K562 (cell line): ENCODE data around the gene AMH. TPM values are rescaled to one million over a fixed set of nuclear protein-coding genes. Genes with fewer than 3 reads are reported as not detected.

ENCODE experiments used
- ARID4B ChIP-seq: sonication (generic); formaldehyde crosslinking; IDR thresholded peaks from 2 replicates; pipeline ENCODE4 v1.8.0; 2022; ENCODE audit warnings: mild to moderate bottlenecking, missing genetic modification reagents
- BDP1 ChIP-seq: IDR thresholded peaks from 3 replicates; pipeline ENCODE4 v1.6.1; 2011; ENCODE audit not compliant: insufficient read length, insufficient read depth
- CBX2 ChIP-seq: fragments of 200-600 bp; sonication (generic); IDR thresholded peaks from one replicate; pipeline ENCODE4 v1.6.1; 2012; ENCODE audit warnings: mild to moderate bottlenecking, low read length, inconsistent platforms; ENCODE audit not compliant: insufficient read depth, poor library complexity, severe bottlenecking
- CC2D1A ChIP-seq: fragments of 450-650 bp; IDR thresholded peaks from 2 replicates; pipeline ENCODE4 v1.6.1; 2017; ENCODE audit warnings: mild to moderate bottlenecking
- ESRRA ChIP-seq: fragments of 450-650 bp; IDR thresholded peaks from 2 replicates; pipeline ENCODE4 v1.6.1; 2014; ENCODE audit warnings: low read depth, mild to moderate bottlenecking, moderate library complexity, borderline replicate concordance
- HMGN3 ChIP-seq: IDR thresholded peaks from 2 replicates; pipeline ENCODE4 v1.6.1; 2011; ENCODE audit warnings: borderline replicate concordance, low read depth, mild to moderate bottlenecking, mixed read lengths, low read length; ENCODE audit not compliant: insufficient read length; ENCODE audit errors: extremely low read depth
- HNRNPH1 ChIP-seq: fragments of 200-400 bp; formaldehyde crosslinking; optimal IDR thresholded peaks from 2 replicates; pipeline ENCODE3; 2017; ENCODE audit warnings: low read depth, mild to moderate bottlenecking, low read length, moderate library complexity
- NRF1 ChIP-seq, 2 experiments: fragments of 450-650 bp; IDR thresholded peaks in 1 of 2; conservative IDR thresholded peaks in 1 of 2; 2 replicates each; pipeline ENCODE4 v1.6.1; 2014; ENCODE audit warnings: mild to moderate bottlenecking in 2 of 2
- TFAP4 ChIP-seq: sonication (generic); formaldehyde crosslinking; IDR thresholded peaks from 2 replicates; pipeline ENCODE4 v1.8.0; 2022; ENCODE audit warnings: missing genetic modification reagents, mild to moderate bottlenecking, moderate library complexity, borderline replicate concordance
- TRIM28 ChIP-seq: fragments of 450-650 bp; IDR thresholded peaks from 2 replicates; pipeline ENCODE4 v1.6.1; 2017
- ZBTB33 ChIP-seq: sonication (generic); formaldehyde crosslinking; IDR thresholded peaks from 2 replicates; pipeline ENCODE4 v1.8.1; 2023; ENCODE audit warnings: mild to moderate bottlenecking, missing genetic modification reagents
- ZFP91 ChIP-seq: sonication (generic); formaldehyde crosslinking; IDR thresholded peaks from 2 replicates; pipeline ENCODE4 v1.8.0; 2022; ENCODE audit warnings: mild to moderate bottlenecking, missing genetic modification reagents
- ZHX1 ChIP-seq: fragments of 150-350 bp; conservative IDR thresholded peaks from 2 replicates; pipeline ENCODE4 v1.6.1; 2014; ENCODE audit warnings: low read length
- polyA plus RNA-seq, 8 experiments: library from polyadenylated mRNA; depleted of rRNA in 4 of 8; stranded (reverse) in 5 of 8; unstranded in 3 of 8; fragments of >200 nt; fragmentation: Nextera tagmentation in 2 of 8; fragmentation: Illumina TruSeq in 1 of 8; extraction: Ambion mirVana in 2 of 8; extraction: Trizol in 1 of 8; gene quantifications; 2 replicates each; pipeline versions ENCODE4 v1.2.1 to v1.2.3, GENCODE V29; 2011 to 2014; ENCODE audit warnings: inconsistent platforms in 1 of 8, missing spikeins in 1 of 8
- total RNA-seq, 7 experiments: library from RNA; depleted of rRNA in 6 of 7; stranded (reverse); fragments of >200 nt in 6 of 7; fragmentation: Illumina TruSeq in 2 of 7; extraction: Trizol in 2 of 7; gene quantifications; 2 replicates each; pipeline versions ENCODE4 v1.2.1 to v1.2.3, GENCODE V29; 2011 to 2021; ENCODE audit warnings: low replicate concordance in 1 of 7

AMH gene
- total and polyA plus RNA-seq, 9 of the 15 experiments (the other 6 are each of a cell fraction or from before 2014, with no cell fraction given), result 0.29 to 27.4 (median 2.6) TPM; not detected in 2

GRCh38 chr19:2282062-2282861 lies 33.1 kb downstream of the AMH start, which contains the start of gene PEAK3 (continued):
- peak; percentile 87 for TF ChIP-seq TFAP4 (CRISPR knock-in tag)
- peak; percentile 22; the same call in 1 of the 2 replicates for TF ChIP-seq CC2D1A
- peak; percentile 23 for TF ChIP-seq HMGN3
- TF ChIP-seq ZHX1, result no peak
- TF ChIP-seq CBX2, result no peak
- peak in 1 of 2 experiments; percentile 25; a peak in 1 of 4 replicates for TF ChIP-seq NRF1 (conservative IDR thresholded peaks at IDR 0.05 in 1 of 2, IDR thresholded peaks at IDR 0.05 in 1 of 2)
- no peak for TF ChIP-seq ZFP91 (CRISPR knock-in tag)
- TF ChIP-seq TRIM28, result no peak
- TF ChIP-seq ESRRA, result peak; percentile 63; the same call in 1 of the 2 replicates
- TF ChIP-seq ARID4B (CRISPR knock-in tag), result peak; percentile 37; the same call in 1 of the 2 replicates
- peak; percentile 46; the same call in 1 of the 2 replicates for TF ChIP-seq ZBTB33 (CRISPR knock-in tag)
- TF ChIP-seq HNRNPH1, result no peak
- TF ChIP-seq BDP1, result no peak
